Activated T-cell treated with anti-CD3 and anti-CD28 coated beads, Interleukin-2, amount 50 U/mL, for 72 hours (primary cell): ENCODE measurements around the gene CYP2W1. TPM values are rescaled to one million over a fixed set of nuclear protein-coding genes. Genes with fewer than 3 reads are reported as not detected.

Source experiments
- ATAC-seq, 2 donors: fragments of 150-1000 bp; cut with Tn5 transposase; replicated peaks in 1 of 2; 2 replicates each; pipeline ENCODE4 v1.10.0; 2021; ENCODE audit warnings: moderate library complexity in 2 of 2, mild to moderate bottlenecking in 1 of 2
- DNase-seq, 2 donors: peaks; one replicate each; pipeline ENCODE4 v3.0.0; 2021 to 2022; ENCODE audit warnings: mixed read lengths in 1 of 2
- H3K27ac Mint-ChIP-seq: one replicate; pipeline ENCODE4 v1.8.0; 2022; ENCODE audit warnings: mild to moderate bottlenecking, moderate library complexity, mixed read lengths
- H3K27me3 Mint-ChIP-seq: one replicate; pipeline ENCODE4 v1.8.0; 2022; ENCODE audit warnings: low read depth, mixed read lengths
- H3K36me3 Mint-ChIP-seq, 2 donors: one replicate each; pipeline ENCODE4 v1.8.0; 2022; ENCODE audit warnings: mixed read lengths in 2 of 2, mild to moderate bottlenecking in 1 of 2; ENCODE audit not compliant: insufficient read depth in 2 of 2
- H3K4me1 Mint-ChIP-seq: one replicate; pipeline ENCODE4 v1.8.0; 2022; ENCODE audit warnings: low read depth, mixed read lengths
- H3K4me3 Mint-ChIP-seq, 2 donors: one replicate each; pipeline ENCODE4 v1.8.0; 2022; ENCODE audit warnings: mild to moderate bottlenecking in 2 of 2, mixed read lengths in 2 of 2, moderate library complexity in 2 of 2
- H3K9me3 Mint-ChIP-seq, 2 donors: one replicate each; pipeline ENCODE4 v1.8.0; 2022; ENCODE audit warnings: mixed read lengths in 2 of 2
- total RNA-seq, 2 donors: library from RNA; stranded (reverse); gene quantifications; one replicate each; pipeline ENCODE4 v1.2.3, GENCODE V29; 2022

Gene CYP2W1
- total RNA-seq, 2 donors from 2014 or later = not detected

- Mint-ChIP-seq H3K9me3 (no peaks in the 10 kb centered on the region), H3K27ac (no peak overlapping the region), H3K36me3 (peaks cover 0 to 7% of the 10 kb centered on the region in 2 donors), H3K27me3 (no peaks in the 10 kb centered on the region), H3K4me1 (peaks cover 22% of the 10 kb centered on the region), H3K4me3 (no peak overlapping the region)
- ATAC-seq (no peak), DNase-seq (no peak)
Measured at GRCh38 chr7:976901-977325, 6.1 kb upstream of the CYP2W1 start.

GRCh38 chr7:977326-978048 is 5.5 kb upstream of the CYP2W1 start:
- Mint-ChIP-seq H3K4me1 (peaks cover 16% of the 10 kb centered on the region), H3K36me3 (peaks cover 0 to 4% of the 10 kb centered on the region in 2 donors), H3K27me3 (no peaks in the 10 kb centered on the region), H3K9me3 (no peaks in the 10 kb centered on the region), H3K4me3 (no peak overlapping the region), H3K27ac (no peak overlapping the region)
- no peak for DNase-seq
- no peak for ATAC-seq

- Mint-ChIP-seq H3K4me1 (peaks cover 12% of the 10 kb centered on the region), H3K4me3 (no peak overlapping the region), H3K9me3 (no peaks in the 10 kb centered on the region), H3K27ac (no peak overlapping the region), H3K27me3 (no peaks in the 10 kb centered on the region), H3K36me3 (no peaks in the 10 kb centered on the region)
- ATAC-seq (no peak), DNase-seq (no peak)
Measured at GRCh38 chr7:978049-978346, 5.0 kb upstream of the CYP2W1 start.

GRCh38 chr7:978416-979091 is 4.4 kb upstream of the CYP2W1 start:
- no peak for ATAC-seq
- peaks cover 7% of the 10 kb centered on the region for H3K4me1 Mint-ChIP-seq
- no peaks in the 10 kb centered on the region for H3K9me3 Mint-ChIP-seq
- H3K27me3 Mint-ChIP-seq = no peaks in the 10 kb centered on the region
- no peak overlapping the region for H3K27ac Mint-ChIP-seq
- H3K36me3 Mint-ChIP-seq = no peaks in the 10 kb centered on the region
- DNase-seq = no peak
- H3K4me3 Mint-ChIP-seq = no peak overlapping the region

- H3K36me3 Mint-ChIP-seq = no peaks in the 10 kb centered on the region
- no peak overlapping the region for H3K4me3 Mint-ChIP-seq
- ATAC-seq (no peak), DNase-seq (no peak)
- H3K27me3 Mint-ChIP-seq = no peaks in the 10 kb centered on the region
- H3K27ac Mint-ChIP-seq = no peak overlapping the region
- H3K4me1 Mint-ChIP-seq = peaks cover 3% of the 10 kb centered on the region
- no peaks in the 10 kb centered on the region for H3K9me3 Mint-ChIP-seq
Measured at GRCh38 chr7:979151-979550, 3.8 kb upstream of the CYP2W1 start.

- no peaks in the 10 kb centered on the region for H3K4me1 Mint-ChIP-seq
- H3K9me3 Mint-ChIP-seq = no peaks in the 10 kb centered on the region
- no peak overlapping the region for H3K4me3 Mint-ChIP-seq
- DNase-seq = no peak
- H3K27ac Mint-ChIP-seq = no peak overlapping the region
- no peak for ATAC-seq
- no peaks in the 10 kb centered on the region for H3K27me3 Mint-ChIP-seq
- no peaks in the 10 kb centered on the region for H3K36me3 Mint-ChIP-seq
Measured at GRCh38 chr7:979886-980571, 3.0 kb upstream of the CYP2W1 start.

GRCh38 chr7:981793-982510 is 1.0 kb upstream of the CYP2W1 start:
- no peaks in the 10 kb centered on the region for H3K36me3 Mint-ChIP-seq

GRCh38 chr7:982511-983003 is 424 bp upstream of the CYP2W1 start:
- ATAC-seq (no peak), DNase-seq (no peak)
- Mint-ChIP-seq H3K36me3 (no peaks in the 10 kb centered on the region), H3K4me3 (no peak overlapping the region), H3K4me1 (no peaks in the 10 kb centered on the region), H3K27ac (no peak overlapping the region), H3K9me3 (no peaks in the 10 kb centered on the region), H3K27me3 (peaks cover 6% of the 10 kb centered on the region)

More at GRCh38 chr7:981793-982510, 1.0 kb upstream of the CYP2W1 start:
- H3K4me1 Mint-ChIP-seq = no peaks in the 10 kb centered on the region
- no peak overlapping the region for H3K4me3 Mint-ChIP-seq
- no peak for ATAC-seq
- peaks cover 6% of the 10 kb centered on the region for H3K27me3 Mint-ChIP-seq
- H3K9me3 Mint-ChIP-seq = no peaks in the 10 kb centered on the region
- DNase-seq = no peak
- H3K27ac Mint-ChIP-seq = no peak overlapping the region

- no peak for DNase-seq
- H3K27ac Mint-ChIP-seq = no peak overlapping the region
- no peak for ATAC-seq
Measured at GRCh38 chr7:983616-984071, 663 bp downstream of the CYP2W1 start.

GRCh38 chr7:984361-985126 is 1.6 kb downstream of the CYP2W1 start:
- H3K9me3 Mint-ChIP-seq = peaks cover 0 to under 1% of the 10 kb centered on the region in 2 donors
- peaks cover 6% of the 10 kb centered on the region for H3K27me3 Mint-ChIP-seq
- no peak for ATAC-seq

More at GRCh38 chr7:983616-984071, 663 bp downstream of the CYP2W1 start:
- no peaks in the 10 kb centered on the region for H3K9me3 Mint-ChIP-seq
- peaks cover 6% of the 10 kb centered on the region for H3K27me3 Mint-ChIP-seq
- no peaks in the 10 kb centered on the region for H3K36me3 Mint-ChIP-seq
- no peak overlapping the region for H3K4me3 Mint-ChIP-seq
- H3K4me1 Mint-ChIP-seq = no peaks in the 10 kb centered on the region

GRCh38 chr7:985127-985416 is 2.1 kb downstream of the CYP2W1 start:
- Mint-ChIP-seq H3K4me3 (no peak overlapping the region), H3K27me3 (peaks cover 6% of the 10 kb centered on the region), H3K36me3 (no peaks in the 10 kb centered on the region), H3K9me3 (peaks cover 0 to 2% of the 10 kb centered on the region in 2 donors), H3K4me1 (no peaks in the 10 kb centered on the region), H3K27ac (no peak overlapping the region)
- ATAC-seq (no peak), DNase-seq (no peak)

More at GRCh38 chr7:984361-985126, 1.6 kb downstream of the CYP2W1 start:
- no peak for DNase-seq
- Mint-ChIP-seq H3K27ac (no peak overlapping the region), H3K36me3 (no peaks in the 10 kb centered on the region), H3K4me1 (no peaks in the 10 kb centered on the region), H3K4me3 (no peak overlapping the region)

- H3K27ac Mint-ChIP-seq = no peak overlapping the region
- H3K4me3 Mint-ChIP-seq = no peak overlapping the region
- H3K27me3 Mint-ChIP-seq = peaks cover 6% of the 10 kb centered on the region
- DNase-seq = no peak
- no peaks in the 10 kb centered on the region for H3K4me1 Mint-ChIP-seq
- ATAC-seq = no peak
- H3K36me3 Mint-ChIP-seq = no peaks in the 10 kb centered on the region
- H3K9me3 Mint-ChIP-seq = peaks cover 0 to 2% of the 10 kb centered on the region in 2 donors
Measured at GRCh38 chr7:985915-986741, 3.1 kb downstream of the CYP2W1 start.
